Activated naive CD4-positive, alpha-beta T cell treated with anti-CD3 and anti-CD28 coated beads, Interleukin-2, amount 50 U/mL, for 72 hours (primary cell): ENCODE results near the gene TTC8. TPM values are rescaled to one million over a fixed set of nuclear protein-coding genes. Genes with fewer than 3 reads are reported as not detected.
"Not testable (repeated sequence)": the region's sequence is repeated elsewhere in the genome, so short reads cannot be mapped to it uniquely, and the experiment has no call there.

Source experiments
- ATAC-seq, 2 donors: fragments of 150-1000 bp; cut with Tn5 transposase; 2 replicates each; pipeline ENCODE4 v1.10.0; 2021; ENCODE audit warnings: mild to moderate bottlenecking in 2 of 2, moderate library complexity in 2 of 2
- DNase-seq, 2 donors: peaks; one replicate each; pipeline ENCODE4 v3.0.0; 2021 to 2022; ENCODE audit warnings: low spot score in 2 of 2
- H3K27ac Mint-ChIP-seq, 2 donors: one replicate each; pipeline ENCODE4 v1.8.0; 2022; ENCODE audit warnings: mild to moderate bottlenecking in 2 of 2, mixed read lengths in 2 of 2
- H3K36me3 Mint-ChIP-seq, 2 donors: one replicate each; pipeline ENCODE4 v1.8.0; 2022; ENCODE audit warnings: mixed read lengths in 2 of 2
- H3K9me3 Mint-ChIP-seq, 2 donors: one replicate each; pipeline ENCODE4 v1.8.0; 2022; ENCODE audit warnings: mixed read lengths in 2 of 2
- total RNA-seq, 2 donors: library from RNA; stranded (reverse); gene quantifications; one replicate each; pipeline ENCODE4 v1.2.3, GENCODE V29; 2022

TTC8 gene
- 1 to 10 TPM; 1.8 to 2.3 TPM for total RNA-seq

DNA sequence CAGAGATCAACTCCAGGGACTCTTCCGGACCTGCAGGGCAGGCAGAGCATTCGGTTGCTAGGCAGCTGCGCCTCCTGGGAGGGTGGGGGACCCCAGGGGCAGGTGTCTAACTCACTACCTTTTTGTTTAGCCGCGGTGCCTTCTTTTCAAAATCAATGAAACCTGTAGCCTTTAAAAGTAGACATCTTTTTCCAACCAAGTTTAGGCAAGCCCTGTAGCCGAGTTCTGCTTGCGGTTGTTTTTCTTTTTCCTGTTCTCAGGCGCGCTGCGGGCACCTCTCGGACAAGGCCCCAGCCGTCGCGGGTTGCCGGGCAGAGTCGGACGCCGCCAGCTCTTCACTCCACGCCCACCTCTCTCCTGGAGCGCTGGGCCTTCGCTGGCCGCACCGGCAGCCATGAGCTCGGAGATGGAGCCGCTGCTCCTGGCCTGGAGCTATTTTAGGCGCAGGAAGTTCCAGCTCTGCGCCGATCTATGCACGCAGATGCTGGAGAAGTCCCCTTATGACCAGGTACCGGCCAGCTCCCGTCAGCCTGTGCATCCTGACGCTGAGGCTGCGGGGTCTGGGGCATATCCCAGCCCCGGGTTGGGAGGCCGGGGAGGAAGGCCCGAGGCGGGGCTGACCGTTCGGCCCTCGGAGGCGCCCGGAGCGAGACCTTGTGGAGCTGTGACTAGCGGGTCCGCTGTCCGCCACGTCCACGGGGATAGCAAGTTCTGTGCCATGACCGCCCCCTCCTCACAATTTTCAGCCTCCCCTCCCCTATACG is at the start of gene TTC8:
TTC8 (plus strand) TSS at position 338 of the 764 bp plus-strand sequence; CDS start at position 395, 57 bp downstream.
- Mint-ChIP-seq H3K27ac (peak within 1 kb of the TSS; percentile 90 to 98), H3K36me3 (no peaks in the 10 kb centered on the region), H3K9me3 (no peaks in the 10 kb centered on the region)
- peak; percentile 95 to 97 for ATAC-seq
- DNase-seq, result peak; percentile 78 to 80

DNA sequence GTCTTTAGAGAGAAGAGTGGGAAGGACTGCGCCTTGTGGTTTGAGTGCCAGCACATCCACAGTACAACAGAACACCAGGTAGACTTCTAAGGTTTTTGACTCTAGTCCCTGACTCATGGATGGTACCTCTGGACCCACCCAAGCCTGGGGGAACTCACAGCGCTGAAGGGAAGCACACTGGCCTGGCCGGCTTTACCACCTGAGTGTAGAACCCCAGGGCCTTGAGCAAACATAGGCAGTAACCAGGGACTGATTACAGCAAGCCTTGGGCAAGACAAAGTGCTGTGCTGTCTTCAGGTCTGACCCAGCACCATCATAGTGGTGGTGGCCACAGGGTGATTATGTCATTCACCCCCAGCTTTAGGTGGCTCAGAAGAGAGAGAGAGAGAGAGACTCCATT is 48.9 kb upstream of the TTC8 start:
- ATAC-seq, result no peak
- peak overlapping the region in 1 of 2 donors; percentile 83 for H3K27ac Mint-ChIP-seq
- no peaks in the 10 kb centered on the region for H3K36me3 Mint-ChIP-seq
- no peaks in the 10 kb centered on the region for H3K9me3 Mint-ChIP-seq
- no peak for DNase-seq

DNA sequence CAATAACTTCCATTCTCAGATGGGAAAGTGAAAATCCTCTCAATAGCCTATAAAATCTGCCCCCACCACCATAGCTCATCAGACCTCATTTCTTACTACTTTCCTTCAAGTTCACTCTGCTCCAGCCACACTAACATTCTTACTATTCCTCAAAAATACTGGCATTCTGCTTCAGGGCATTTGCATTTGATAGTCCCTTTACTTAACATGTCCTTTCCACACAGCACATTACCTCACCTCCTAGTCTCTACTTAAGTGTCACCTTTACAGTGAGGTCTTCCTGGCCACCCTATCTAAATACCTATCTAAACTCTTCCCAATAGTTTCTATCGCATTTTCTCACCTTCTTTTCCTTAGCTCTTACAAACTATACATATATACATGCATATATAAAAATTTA is 38.5 kb upstream of the TTC8 start:
- no peak overlapping the region for H3K27ac Mint-ChIP-seq
- H3K9me3 Mint-ChIP-seq, result peaks cover 22 to 37% of the 10 kb centered on the region in 2 donors
- H3K36me3 Mint-ChIP-seq, result peaks cover 24 to 33% of the 10 kb centered on the region in 2 donors
- no peak for DNase-seq
- ATAC-seq, result no peak

DNA sequence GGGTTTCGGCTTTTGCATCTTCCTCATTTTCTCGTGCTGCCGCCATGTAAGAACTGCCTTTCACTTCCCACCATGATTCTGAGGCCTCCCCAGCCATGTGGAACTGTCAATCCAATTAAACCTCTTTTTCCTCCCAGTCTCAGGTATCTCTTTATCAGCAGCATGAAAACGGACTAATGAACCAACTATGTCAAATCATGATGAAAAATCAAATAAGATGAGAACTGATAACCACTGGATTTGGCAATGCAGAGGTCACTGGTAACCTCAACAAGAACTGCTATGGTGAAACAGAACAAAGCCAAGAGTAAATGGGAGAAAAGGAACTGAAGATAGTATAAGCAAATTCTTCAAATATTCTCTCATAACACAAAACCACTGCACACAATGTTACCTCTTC is 37.7 kb upstream of the TTC8 start:
- Mint-ChIP-seq H3K27ac (no peak overlapping the region), H3K36me3 (peaks cover 22 to 30% of the 10 kb centered on the region in 2 donors), H3K9me3 (peaks cover 22 to 34% of the 10 kb centered on the region in 2 donors)
- DNase-seq (no peak), ATAC-seq (no peak)

DNA sequence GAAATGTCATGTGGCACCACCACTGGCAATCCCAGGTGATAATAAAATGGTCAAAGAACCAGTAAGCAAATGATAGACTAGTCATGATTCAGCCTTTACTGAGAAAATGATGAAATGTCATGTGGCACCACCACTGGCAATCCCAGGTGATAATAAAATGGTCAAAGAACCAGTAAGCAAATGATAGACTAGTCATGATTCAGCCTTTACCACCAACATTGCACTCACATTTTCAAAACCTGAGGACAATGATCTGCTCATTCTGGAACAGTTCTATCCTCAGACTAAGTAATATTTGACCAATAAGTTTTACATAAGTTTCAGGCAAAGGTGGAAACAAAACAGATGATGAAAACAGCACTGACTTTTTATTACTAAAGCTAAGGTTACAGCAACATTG is 34.9 kb upstream of the TTC8 start:
- peak in 1 of 2 donors; percentile 21 for ATAC-seq
- not testable (repeated sequence) for H3K36me3 Mint-ChIP-seq, H3K27ac Mint-ChIP-seq, DNase-seq
- H3K9me3 Mint-ChIP-seq, result peaks cover 5 to 18% of the 10 kb centered on the region in 2 donors

DNA sequence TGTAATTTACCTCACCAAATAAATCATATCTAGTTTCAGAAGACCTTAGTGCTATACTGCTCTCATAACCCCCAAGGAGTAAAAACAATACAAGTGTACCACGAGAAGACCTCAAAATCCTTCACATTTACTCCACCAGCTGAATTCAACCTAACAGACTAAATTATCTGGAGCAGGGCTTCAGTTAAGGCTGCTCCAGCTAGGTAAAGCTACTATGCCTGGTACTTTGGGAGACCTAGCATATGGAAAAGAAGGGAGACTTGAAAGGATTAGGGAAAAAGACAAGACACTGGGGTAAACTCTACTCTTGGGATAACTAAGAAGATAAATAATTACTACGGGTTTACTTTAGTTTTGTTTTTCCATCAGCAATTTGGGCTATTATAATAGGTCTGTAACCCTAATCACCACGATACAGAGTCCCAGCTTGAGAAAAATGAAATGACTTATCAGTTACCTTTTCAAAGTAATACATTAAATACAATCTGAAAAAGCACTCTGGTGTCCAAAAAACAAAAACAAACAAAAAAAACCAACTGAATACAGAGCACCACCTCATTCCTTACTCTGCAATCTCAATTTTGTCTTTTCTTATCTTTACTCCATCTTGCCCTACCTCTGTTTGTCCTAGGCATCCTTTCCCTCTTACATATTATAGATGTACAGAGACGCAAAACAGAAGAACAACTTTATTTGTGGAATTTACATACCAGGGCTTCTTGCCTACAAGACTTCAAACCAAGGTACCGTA is 33.8 kb upstream of the TTC8 start:
- ATAC-seq, result peak in 1 of 2 donors; percentile 41
- Mint-ChIP-seq H3K9me3 (peaks cover 0 to 9% of the 10 kb centered on the region in 2 donors), H3K36me3 (peaks cover 0 to 6% of the 10 kb centered on the region in 2 donors), H3K27ac (peak overlapping the region in 1 of 2 donors; percentile 44)
- DNase-seq, result no peak

DNA sequence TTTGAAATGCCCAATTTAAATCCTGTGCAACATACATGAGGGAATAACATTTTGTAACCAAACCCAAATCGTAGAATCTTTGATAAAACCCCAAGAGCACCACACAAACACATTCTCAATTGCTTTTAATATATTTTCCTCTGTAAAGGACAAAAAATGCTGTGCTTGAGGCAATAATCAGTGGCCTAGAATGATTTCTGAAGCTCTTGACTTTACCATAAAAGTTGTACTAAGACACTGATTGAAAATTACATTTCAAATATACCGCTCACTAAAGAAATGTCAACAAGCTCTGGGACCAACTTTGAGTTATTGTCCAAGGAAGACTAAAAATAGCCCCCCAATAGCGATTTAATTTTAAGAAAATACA is 33.2 kb upstream of the TTC8 start:
- ATAC-seq (no peak), DNase-seq (no peak)
- Mint-ChIP-seq H3K9me3 (peaks cover 0 to 6% of the 10 kb centered on the region in 2 donors), H3K36me3 (peaks cover 0 to 6% of the 10 kb centered on the region in 2 donors), H3K27ac (no peak overlapping the region)

DNA sequence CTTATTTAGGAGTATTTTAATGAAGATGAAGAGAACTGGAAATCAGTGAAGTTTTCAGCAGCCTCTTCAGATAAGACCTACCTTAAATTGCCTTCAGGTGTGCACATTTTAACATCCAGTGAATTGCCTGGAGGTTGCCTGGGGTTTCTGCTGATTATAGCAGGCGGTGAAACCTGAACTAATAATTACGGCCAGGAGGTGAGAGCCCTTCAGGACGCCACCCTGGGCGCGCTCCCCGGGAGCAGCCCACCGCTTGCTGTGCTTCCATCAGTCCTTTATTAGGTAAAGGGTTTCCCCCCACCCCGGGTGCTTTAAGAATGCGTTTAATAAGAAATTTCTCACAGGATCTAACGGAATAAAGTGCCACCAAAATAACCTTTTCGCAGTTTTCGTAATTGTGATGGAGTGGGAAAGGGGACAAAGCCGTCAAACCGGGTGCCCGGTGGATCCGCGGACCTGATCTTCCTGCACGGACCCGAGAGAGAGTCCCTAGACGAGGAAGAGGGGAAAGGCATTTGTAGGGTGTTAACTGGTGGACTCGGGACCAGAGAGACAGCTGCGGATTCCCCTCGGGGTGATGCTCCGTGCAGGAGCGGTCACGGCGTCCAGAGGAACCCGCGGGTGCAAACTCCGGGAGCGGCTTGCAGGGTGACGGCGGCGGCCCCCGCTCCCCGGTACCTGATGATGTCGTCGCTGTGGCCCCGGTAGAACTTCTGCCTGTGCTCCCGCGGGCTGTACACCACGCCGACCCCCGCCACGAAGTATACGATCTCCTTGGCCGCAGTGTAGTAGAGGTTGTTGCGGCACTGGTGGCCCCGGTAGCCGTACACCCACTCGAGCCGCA is 32.6 kb upstream of the TTC8 start:
- peaks cover 0 to 2% of the 10 kb centered on the region in 2 donors for H3K36me3 Mint-ChIP-seq
- ATAC-seq, result no peak
- H3K9me3 Mint-ChIP-seq, result peaks cover 0 to 2% of the 10 kb centered on the region in 2 donors
- peak in 1 of 2 donors; percentile 65 for DNase-seq
- H3K27ac Mint-ChIP-seq, result peak overlapping the region; percentile 56 to 85

DNA sequence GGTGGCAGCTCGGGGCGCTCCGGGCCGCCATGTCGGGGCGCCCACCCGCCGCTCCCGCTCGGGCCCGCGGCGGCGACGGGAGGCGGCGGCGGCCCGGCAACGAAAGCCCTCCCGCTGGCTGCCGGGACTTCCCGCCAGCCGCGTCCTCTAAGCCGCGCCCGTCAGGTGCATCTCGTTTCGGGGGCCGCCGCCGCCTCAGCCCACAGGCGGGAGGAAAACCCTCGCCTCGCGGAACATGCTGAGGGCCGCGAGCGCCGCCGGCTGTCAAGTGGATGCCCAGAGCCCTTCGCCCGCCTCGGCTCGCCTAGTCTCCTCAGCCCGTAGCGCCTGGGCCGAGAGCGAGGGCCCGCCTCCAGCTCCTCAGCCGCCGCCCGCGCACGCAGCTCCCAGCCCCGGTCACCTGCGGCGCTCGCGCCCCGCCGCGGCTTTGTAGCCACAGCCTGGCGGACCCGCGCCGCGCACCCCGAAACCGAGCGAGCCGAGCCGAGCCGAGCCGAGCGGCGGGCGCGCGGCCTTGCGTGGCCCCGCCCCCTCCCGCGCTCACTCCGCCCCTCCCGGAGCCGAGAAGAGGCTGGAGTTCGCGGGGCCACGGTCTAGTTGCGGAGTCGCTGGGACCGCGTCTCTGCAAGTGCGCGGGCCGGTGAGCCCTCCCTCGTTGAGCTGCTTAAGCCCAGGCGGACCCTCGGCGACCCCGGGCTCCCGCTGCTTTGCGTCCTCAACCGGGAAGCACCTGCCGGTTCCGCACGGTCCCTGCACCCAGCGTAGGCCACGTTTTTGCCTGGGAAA is 31.8 kb upstream of the TTC8 start, which contains the start of gene EML5:
EML5 (minus strand) TSS at position 481 of the 786 bp plus-strand sequence; CDS start at position 31, 450 bp downstream.
- Mint-ChIP-seq H3K9me3 (no peaks in the 10 kb centered on the region), H3K27ac (peak within 1 kb of the TSS; percentile 66 to 98), H3K36me3 (no peaks in the 10 kb centered on the region)
- ATAC-seq (peak; percentile 86 to 87), DNase-seq (peak; percentile 82 to 83)

DNA sequence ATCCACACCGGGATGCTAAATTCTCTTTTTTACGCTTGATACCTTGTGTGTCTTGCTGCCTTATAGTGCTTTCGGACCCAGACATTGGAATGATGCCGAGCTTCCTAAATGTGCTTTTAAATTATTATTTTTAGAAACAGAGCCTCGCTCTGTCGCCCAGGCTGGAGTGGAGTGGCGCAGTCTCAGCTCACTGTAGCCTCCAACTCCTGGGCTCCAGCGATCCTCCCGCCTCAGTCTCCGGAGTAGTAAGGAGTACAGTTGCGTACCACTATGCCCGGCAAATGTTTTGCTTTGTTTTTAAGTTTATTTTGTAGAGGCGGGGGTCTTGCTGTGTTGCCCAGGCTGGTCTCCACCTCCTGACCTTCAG is 31.2 kb upstream of the TTC8 start:
- DNase-seq (no peak), ATAC-seq (no peak)
- Mint-ChIP-seq H3K9me3 (no peaks in the 10 kb centered on the region), H3K36me3 (no peaks in the 10 kb centered on the region), H3K27ac (peak overlapping the region; percentile 66 to 98)

DNA sequence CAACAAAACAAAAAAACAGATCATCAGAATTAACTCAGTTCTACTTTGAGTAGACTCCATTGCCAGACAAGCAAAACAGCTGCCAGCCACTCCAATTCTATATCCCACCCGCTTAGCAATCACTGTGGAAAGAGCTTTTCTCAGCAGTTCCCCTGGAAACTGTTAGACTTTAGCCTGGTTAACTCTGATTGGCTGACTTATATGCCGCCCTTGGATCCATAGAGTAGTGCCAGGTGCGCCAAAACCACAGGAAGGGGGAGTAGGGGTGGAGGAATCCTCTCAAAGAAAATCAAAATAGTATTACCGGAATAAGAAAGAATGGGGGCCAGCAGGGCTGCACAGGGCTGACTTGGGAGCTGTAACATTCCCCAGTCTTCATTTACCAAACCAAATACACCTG is 26.3 kb upstream of the TTC8 start:
- Mint-ChIP-seq H3K27ac (no peak overlapping the region), H3K9me3 (no peaks in the 10 kb centered on the region), H3K36me3 (no peaks in the 10 kb centered on the region)
- DNase-seq (no peak), ATAC-seq (no peak)

DNA sequence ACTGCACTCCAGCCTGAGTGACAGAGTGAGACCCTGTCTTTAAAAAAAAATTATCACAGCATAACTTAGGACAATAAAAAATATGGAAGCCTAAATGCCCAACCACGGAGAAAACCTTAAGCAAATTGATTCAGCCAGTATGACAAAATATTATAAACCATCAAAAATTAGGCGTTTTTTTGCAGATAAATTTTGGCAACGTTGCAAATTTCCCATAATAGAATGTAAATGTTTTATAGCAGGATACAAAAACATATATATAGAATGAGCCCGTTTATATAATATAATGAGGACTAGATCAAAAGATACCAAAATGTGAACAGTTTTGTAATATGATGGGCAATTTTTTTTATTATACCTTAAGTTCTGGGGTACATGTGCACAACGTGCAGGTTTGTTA is 24.9 kb upstream of the TTC8 start:
- ATAC-seq, result no peak
- Mint-ChIP-seq H3K36me3 (no peaks in the 10 kb centered on the region), H3K9me3 (no peaks in the 10 kb centered on the region)

DNA sequence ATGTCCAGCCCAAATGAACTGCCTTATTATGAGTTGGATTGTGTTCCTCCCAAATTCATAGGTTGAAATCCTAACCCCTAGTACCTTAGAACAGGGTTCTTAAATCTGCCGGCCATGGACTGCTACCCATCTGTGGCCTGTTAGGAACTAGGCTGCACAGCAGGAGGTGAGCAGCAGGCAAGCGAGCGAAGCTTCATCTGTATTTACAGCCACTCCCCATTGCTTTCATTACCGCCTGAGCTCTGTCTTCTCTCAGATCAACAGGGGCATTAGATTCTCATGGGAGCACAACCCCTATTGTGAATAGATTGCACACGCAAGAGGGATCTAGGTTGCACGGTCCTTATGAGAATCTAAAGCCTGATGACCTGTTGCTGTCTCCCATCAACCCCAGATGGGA is 21.9 kb upstream of the TTC8 start:
- H3K36me3 Mint-ChIP-seq, result no peaks in the 10 kb centered on the region
- peaks cover 3% of the 10 kb centered on the region in 2 donors for H3K9me3 Mint-ChIP-seq
- ATAC-seq (no peak), DNase-seq (no peak)
- H3K27ac Mint-ChIP-seq, result no peak overlapping the region

More for the DNA sequence above, 24.9 kb upstream of the TTC8 start:
- DNase-seq, result no peak
- no peak overlapping the region for H3K27ac Mint-ChIP-seq

DNA sequence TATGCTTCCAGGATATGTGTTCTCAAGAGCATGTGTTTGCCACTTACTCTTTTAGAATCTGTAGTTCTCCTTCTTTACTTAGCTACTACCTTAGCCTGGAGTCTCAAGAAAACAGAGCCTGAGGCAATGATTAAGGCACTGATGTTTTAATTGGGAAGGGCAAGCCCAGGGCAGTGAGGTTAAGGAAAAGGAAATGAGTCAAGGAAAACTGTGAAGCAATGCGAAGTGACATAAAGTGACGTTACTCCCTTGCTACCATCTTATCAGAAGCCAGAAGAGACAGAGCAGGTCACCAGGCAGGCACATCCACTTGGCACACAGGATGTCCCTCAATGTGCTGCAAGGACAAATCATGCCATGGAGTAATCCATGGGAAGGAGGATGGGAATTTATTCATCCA is 20.4 kb upstream of the TTC8 start:
- Mint-ChIP-seq H3K9me3 (peaks cover 8 to 9% of the 10 kb centered on the region in 2 donors), H3K27ac (no peak overlapping the region), H3K36me3 (peaks cover 0 to 6% of the 10 kb centered on the region in 2 donors)
- DNase-seq (no peak), ATAC-seq (no peak)

DNA sequence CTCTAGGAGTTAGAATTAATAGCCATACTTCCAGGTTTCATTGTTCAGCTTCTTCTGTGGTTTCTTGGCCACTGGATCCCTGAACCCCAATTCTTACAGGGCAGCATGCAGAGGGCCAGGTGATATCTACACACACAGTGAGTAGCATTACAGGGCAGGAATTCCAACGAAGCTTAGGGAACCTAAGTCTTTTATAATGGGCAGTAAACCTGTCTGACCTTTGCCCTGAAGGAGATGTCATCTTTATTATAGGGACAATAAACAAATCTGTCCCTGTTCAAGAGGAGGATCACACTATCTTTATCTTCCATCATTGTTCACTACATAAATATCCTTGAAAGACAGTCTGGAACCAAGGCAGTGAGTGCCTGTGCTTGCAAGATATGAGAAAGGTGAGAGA is 20.0 kb upstream of the TTC8 start:
- peaks cover 8 to 9% of the 10 kb centered on the region in 2 donors for H3K9me3 Mint-ChIP-seq
- H3K27ac Mint-ChIP-seq, result no peak overlapping the region
- ATAC-seq, result no peak
- no peak for DNase-seq
- H3K36me3 Mint-ChIP-seq, result peaks cover 0 to 6% of the 10 kb centered on the region in 2 donors

DNA sequence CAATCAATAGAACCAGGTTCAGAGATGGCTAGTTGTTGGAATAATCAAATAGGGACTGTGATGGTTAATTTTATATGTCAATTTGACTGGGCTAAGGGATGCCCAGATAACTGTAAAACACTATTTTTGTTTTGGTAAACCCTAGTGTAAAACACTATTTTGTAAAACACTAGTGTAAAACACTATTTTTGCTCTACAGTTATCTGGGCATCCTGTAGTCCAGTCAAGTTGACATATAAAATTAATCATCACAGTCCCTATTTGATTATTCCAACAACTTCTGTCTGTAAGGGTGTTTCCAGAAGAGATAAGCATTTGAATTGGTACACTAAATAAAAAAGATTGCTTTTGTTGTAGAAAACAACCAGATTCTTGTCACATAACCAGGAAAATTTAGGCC is 16.1 kb upstream of the TTC8 start:
- DNase-seq, result no peak
- peaks cover 0 to 6% of the 10 kb centered on the region in 2 donors for H3K36me3 Mint-ChIP-seq
- H3K27ac Mint-ChIP-seq, result no peak overlapping the region
- H3K9me3 Mint-ChIP-seq, result peaks cover 8 to 9% of the 10 kb centered on the region in 2 donors
- ATAC-seq, result no peak
